Measurements from ENCODE around the gene DKC1.

The DKC1 gene

GRCh38 chrX:154818916-154819770, 56.5 kb downstream of the DKC1 start:
- ATAC-seq: no peak
- TF ChIP-seq ARNTL (CRISPR knock-in tag; IDR thresholded peaks at IDR 0.05; ENCODE audit: borderline replicate concordance, low read depth) (no peak), CSRNP3 (CRISPR knock-in tag; IDR thresholded peaks at IDR 0.05) (no peak), BACH2 (CRISPR knock-in tag; IDR thresholded peaks at IDR 0.05; ENCODE audit: borderline replicate concordance) (no peak), ESRRG (CRISPR knock-in tag; IDR thresholded peaks at IDR 0.05) (no peak), TOX (CRISPR knock-in tag; IDR thresholded peaks at IDR 0.05; ENCODE audit: borderline replicate concordance) (no peak)
- TF ChIP-seq, protein P1, sequence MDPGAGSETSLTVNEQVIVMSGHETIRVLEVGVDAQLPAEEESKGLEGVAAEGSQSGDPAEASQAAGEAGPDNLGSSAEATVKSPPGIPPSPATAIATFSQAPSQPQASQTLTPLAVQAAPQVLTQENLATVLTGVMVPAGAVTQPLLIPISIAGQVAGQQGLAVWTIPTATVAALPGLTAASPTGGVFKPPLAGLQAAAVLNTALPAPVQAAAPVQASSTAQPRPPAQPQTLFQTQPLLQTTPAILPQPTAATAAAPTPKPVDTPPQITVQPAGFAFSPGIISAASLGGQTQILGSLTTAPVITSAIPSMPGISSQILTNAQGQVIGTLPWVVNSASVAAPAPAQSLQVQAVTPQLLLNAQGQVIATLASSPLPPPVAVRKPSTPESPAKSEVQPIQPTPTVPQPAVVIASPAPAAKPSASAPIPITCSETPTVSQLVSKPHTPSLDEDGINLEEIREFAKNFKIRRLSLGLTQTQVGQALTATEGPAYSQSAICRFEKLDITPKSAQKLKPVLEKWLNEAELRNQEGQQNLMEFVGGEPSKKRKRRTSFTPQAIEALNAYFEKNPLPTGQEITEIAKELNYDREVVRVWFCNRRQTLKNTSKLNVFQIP (CRISPR knock-in tag; IDR thresholded peaks at IDR 0.05; ENCODE audit: borderline replicate concordance, low read depth): no peak

- no peak for TF ChIP-seq OSR1 (CRISPR knock-in tag; IDR thresholded peaks at IDR 0.05)
- TF ChIP-seq CSDC2 (CRISPR knock-in tag; IDR thresholded peaks at IDR 0.05): no peak
- TF ChIP-seq ZNF8 (CRISPR knock-in tag; IDR thresholded peaks at IDR 0.05): no peak
- no peak for TF ChIP-seq ARNTL (CRISPR knock-in tag; IDR thresholded peaks at IDR 0.05; ENCODE audit: borderline replicate concordance, low read depth)
- TF ChIP-seq ISL1 (CRISPR knock-in tag; IDR thresholded peaks at IDR 0.05): no peak
- TF ChIP-seq ZFP30 (CRISPR knock-in tag; IDR thresholded peaks at IDR 0.05): no peak
- no peak for TF ChIP-seq ZC3H10 (CRISPR knock-in tag; IDR thresholded peaks at IDR 0.05)
- TF ChIP-seq, protein P2, sequence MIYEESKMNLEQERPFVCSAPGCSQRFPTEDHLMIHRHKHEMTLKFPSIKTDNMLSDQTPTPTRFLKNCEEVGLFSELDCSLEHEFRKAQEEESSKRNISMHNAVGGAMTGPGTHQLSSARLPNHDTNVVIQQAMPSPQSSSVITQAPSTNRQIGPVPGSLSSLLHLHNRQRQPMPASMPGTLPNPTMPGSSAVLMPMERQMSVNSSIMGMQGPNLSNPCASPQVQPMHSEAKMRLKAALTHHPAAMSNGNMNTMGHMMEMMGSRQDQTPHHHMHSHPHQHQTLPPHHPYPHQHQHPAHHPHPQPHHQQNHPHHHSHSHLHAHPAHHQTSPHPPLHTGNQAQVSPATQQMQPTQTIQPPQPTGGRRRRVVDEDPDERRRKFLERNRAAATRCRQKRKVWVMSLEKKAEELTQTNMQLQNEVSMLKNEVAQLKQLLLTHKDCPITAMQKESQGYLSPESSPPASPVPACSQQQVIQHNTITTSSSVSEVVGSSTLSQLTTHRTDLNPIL (CRISPR knock-in tag; IDR thresholded peaks at IDR 0.05; ENCODE audit: low read depth): no peak
- no peak for TF ChIP-seq PATZ1 (CRISPR knock-in tag; IDR thresholded peaks at IDR 0.05; ENCODE audit: borderline replicate concordance)
- TF ChIP-seq, protein P1 (CRISPR knock-in tag; IDR thresholded peaks at IDR 0.05; ENCODE audit: borderline replicate concordance, low read depth): no peak
- no peak for TF ChIP-seq TCF4 (CRISPR knock-in tag; IDR thresholded peaks at IDR 0.05; ENCODE audit: borderline replicate concordance)
- TF ChIP-seq ESRRG (CRISPR knock-in tag; IDR thresholded peaks at IDR 0.05): no peak
- TF ChIP-seq, protein P3, sequence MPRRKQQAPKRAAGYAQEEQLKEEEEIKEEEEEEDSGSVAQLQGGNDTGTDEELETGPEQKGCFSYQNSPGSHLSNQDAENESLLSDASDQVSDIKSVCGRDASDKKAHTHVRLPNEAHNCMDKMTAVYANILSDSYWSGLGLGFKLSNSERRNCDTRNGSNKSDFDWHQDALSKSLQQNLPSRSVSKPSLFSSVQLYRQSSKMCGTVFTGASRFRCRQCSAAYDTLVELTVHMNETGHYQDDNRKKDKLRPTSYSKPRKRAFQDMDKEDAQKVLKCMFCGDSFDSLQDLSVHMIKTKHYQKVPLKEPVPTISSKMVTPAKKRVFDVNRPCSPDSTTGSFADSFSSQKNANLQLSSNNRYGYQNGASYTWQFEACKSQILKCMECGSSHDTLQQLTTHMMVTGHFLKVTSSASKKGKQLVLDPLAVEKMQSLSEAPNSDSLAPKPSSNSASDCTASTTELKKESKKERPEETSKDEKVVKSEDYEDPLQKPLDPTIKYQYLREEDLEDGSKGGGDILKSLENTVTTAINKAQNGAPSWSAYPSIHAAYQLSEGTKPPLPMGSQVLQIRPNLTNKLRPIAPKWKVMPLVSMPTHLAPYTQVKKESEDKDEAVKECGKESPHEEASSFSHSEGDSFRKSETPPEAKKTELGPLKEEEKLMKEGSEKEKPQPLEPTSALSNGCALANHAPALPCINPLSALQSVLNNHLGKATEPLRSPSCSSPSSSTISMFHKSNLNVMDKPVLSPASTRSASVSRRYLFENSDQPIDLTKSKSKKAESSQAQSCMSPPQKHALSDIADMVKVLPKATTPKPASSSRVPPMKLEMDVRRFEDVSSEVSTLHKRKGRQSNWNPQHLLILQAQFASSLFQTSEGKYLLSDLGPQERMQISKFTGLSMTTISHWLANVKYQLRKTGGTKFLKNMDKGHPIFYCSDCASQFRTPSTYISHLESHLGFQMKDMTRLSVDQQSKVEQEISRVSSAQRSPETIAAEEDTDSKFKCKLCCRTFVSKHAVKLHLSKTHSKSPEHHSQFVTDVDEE (CRISPR knock-in tag; IDR thresholded peaks at IDR 0.05): no peak
- TF ChIP-seq SNAI2 (CRISPR knock-in tag; IDR thresholded peaks at IDR 0.05): no peak
- no peak for TF ChIP-seq GLIS3 (CRISPR knock-in tag; IDR thresholded peaks at IDR 0.05)
- no peak for TF ChIP-seq ZFP3 (CRISPR knock-in tag; IDR thresholded peaks at IDR 0.05)
- TF ChIP-seq ZNF565 (CRISPR knock-in tag; conservative IDR thresholded peaks at IDR 0.05; ENCODE audit: low read depth): no peak
- ATAC-seq: no peak
Measured at GRCh38 chrX:154819771-154820341, 57.2 kb downstream of the DKC1 start.
